ENCODE measurements around the gene CDK5RAP3.
"Not testable (repeated sequence)": the region's sequence is repeated elsewhere in the genome, so short reads cannot be mapped to it uniquely, and the experiment has no call there.

Gene CDK5RAP3

DNA sequence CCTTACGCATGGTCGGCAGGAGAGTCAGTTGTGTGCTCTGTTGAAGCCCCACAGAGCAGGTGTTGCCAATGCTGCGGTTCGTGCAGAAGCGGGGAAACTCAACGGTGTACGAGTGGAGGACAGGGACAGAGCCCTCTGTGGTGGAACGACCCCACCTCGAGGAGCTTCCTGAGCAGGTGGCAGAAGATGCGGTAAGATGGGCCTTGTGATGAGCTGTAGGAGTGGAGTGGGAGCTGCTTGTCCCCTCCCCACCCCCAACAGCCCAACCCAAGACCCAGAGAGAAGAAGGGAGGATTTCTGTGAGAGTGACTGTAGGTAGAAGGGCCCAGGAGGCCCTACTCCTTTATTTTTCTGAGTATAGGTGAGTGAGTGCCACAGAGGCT is 4.9 kb downstream of the CDK5RAP3 start:
- no peak for DNase-seq (ENCODE audit: low read depth in 2 of 2)

- peak in 1 of 2 donors; percentile 12 for DNase-seq (ENCODE audit: low read depth in 2 of 2)
These were observed 7.4 kb downstream of the CDK5RAP3 start for GRCh38 chr17:47978324-47978723.

DNA sequence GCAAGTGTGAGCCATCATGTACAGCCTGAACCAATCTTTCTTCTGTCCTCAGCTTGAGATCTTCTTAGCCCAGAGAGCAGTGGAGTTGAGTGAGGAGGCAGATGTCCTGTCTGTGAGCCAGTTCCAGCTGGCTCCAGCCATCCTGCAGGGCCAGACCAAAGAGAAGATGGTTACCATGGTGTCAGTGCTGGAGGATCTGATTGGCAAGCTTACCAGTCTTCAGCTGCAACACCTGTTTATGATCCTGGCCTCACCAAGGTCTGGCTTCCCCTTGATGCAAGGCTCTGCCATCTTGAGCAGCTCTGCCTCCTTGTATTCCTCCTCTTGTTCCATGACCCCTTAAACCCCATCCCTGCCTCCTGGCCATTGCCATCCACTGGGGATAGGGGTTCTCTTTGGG is 9.6 kb downstream of the CDK5RAP3 start:
- DNase-seq (ENCODE audit: low read depth in 2 of 2), result no peak

GRCh38 chr17:47981462-47981861 is 10.5 kb downstream of the CDK5RAP3 start:
- DNase-seq (ENCODE audit: low read depth in 2 of 2), result no peak

DNA sequence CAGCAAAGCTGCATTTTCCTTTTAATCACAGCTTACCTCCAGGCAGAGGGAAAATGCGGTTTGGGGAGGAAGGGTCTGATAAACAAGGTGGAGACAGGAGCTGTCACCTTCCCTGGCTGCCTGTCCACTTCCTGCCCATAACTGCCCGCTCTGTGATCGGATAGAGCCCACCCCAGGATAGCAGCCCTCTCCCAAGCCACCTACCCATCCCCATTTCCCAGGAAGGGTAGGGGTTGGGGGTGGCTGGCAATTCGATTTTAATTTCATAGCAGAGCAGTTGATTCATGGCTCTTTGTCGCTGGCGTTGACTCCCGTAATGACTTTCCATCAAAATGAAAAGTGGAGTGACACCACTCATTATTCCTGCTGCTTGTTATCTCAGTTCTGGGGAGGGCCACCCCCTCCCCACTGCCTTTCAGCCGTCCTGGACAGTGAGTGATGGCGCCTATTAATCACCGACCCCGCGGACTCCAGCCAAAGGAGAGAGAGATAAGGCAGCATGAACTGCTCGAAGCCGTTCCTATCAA is 11.2 kb downstream of the CDK5RAP3 start:
- no peak for DNase-seq (ENCODE audit: low read depth in 2 of 2)

GRCh38 chr17:47982645-47983390 is 11.9 kb downstream of the CDK5RAP3 start:
- no peak for DNase-seq (ENCODE audit: low read depth in 2 of 2)

DNA sequence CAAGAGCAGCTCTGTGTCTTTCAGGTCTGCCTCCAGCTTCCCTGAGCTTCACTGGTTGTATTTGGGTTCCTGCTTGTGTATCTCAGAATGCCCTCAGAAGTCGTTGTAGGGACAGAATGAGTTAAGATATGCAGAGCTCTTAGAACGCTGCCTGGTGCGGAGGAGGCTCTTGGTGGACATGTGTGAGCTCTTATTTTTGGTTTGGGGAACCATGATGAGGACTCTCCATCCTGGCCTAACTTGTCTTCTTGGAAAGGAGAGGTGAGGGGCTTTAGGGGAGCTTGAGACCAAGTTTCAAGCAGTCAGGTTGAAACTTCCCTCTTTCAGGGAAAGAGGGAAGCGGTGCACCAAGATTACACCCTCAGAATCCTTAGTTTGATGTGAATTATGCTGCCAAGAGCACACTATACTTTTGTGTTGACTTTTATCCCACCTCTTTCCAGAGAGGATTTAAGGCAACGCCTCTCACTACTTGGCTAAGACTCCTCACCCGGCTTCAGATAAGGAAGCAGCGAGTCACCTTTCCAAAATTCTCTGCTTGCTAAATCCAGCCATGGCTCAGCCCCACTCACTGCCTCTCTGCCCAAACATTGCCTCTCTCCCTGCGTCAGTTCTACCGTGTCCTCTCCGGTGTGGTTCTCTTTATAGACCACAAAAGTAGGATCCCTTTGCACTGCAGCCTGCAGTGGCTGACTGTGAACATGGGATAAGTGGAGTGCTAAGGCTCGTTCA is 12.7 kb downstream of the CDK5RAP3 start:
- no peak for DNase-seq (ENCODE audit: low read depth in 2 of 2)

DNA sequence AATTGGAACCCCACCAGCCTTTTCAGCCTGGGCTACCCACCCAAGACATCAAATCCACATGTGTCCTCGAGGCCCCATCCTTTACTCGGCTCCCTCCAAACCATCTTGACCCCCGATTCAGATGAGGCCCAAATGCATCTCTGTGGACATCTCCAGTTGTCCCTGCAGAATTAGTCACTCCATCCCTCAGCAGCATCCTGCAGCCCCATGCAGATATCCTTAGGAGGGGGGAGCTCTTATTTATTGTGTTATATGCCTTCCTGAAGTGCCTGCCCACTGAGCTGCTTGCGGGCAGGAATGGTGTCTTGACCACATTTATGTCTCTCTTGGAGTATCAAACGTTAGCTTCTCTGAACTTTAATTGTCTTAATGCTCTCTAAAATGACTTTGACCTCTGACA is 15.6 kb downstream of the CDK5RAP3 start:
- no peak for DNase-seq (ENCODE audit: low read depth in 2 of 2)

DNA sequence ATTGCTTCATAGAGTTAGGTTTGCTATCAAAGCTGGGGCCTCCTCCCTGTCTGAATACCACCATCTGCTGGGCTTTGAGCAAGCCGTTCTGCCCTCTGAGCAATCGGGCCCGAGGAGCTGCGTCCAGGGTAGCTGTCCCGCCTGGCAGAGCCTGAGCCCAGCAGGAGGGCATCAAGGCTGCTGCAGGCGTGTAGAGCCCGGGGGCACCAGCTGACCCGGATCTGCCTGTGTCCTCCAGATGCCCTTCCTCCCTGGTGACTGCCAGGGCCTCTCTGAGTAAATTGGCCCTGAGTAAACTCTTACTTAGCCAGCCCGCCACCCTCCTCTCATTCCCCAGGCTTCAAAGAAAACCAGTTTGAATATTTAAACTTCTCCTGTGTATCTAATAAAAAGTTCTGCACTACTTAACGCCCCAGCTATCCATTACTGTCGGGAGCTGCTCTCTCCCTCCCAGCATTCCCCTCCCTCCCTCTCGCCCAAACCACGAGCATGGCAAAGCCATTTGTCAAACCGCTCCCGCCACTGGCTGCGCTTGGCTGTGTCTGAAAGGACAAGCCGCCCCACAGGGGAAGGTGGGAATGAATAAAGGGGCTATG is 16.4 kb downstream of the CDK5RAP3 start:
- no peak for DNase-seq (ENCODE audit: low read depth in 2 of 2)

- not testable (repeated sequence) for DNase-seq (ENCODE audit: low read depth in 2 of 2)
These were observed 17.5 kb downstream of the CDK5RAP3 start for GRCh38 chr17:47988445-47988844.

DNA sequence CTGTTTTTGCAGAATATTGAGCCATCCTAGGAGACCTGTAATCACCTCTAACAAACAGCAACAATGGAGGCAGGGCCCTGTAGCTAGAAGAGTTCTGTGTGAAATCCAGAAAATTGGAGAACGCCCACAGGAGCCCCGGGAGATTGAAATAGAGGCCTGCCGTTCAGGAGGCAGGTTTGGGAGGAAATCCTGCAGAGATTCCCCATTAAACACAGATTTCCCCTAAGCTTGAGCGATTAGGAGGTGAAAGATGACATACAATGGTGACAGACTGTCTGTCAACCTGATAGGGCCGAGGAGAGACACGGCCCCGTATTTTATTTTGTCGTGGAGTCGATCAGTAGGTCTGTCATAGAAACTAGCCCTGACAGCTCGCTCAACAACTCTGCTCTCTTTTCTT is 18.2 kb downstream of the CDK5RAP3 start:
- DNase-seq (ENCODE audit: low read depth in 2 of 2), result no peak

DNA sequence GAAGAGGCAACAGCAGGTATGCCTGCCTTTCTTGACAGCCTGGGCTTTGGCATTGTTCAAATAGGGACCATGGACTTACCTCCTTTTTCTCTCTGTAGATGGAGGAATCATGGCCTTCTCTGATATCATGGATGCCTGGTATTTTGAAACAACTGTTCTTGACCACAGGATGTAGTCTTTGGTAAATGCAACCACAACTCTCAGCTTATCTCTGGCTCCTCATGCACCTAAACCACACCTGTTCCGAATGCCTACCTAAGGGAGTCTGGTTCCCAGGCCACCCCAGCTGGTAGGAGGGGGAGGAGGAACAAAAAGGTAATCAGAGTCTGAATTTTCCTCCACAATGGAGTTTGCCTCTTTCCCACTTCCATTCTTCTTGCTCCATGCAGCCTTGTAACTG is 18.8 kb downstream of the CDK5RAP3 start:
- no peak for DNase-seq (ENCODE audit: low read depth in 2 of 2)

- DNase-seq (ENCODE audit: low read depth in 2 of 2), result no peak
These were observed 20.2 kb downstream of the CDK5RAP3 start for GRCh38 chr17:47990962-47991731.

DNA sequence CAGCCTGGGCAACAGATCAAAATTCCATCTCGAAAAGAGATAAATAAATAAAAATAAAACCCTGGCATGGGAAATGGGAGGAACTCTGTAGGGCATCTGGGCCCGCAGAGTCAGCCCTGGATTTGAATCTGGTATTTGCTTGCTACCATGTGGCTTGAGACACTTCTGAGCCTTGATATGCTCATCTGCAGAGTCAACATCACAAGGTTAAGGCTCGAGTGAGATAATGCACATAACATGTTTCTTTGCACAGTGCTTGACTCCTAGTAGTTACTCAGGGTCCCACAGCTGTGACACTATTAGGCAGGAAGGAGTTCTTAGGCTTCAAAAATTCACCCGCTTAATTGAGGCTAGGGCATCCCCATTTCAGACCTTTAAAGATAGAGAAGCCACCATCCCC is 21.3 kb downstream of the CDK5RAP3 start:
- no peak for DNase-seq (ENCODE audit: low read depth in 2 of 2)

DNA sequence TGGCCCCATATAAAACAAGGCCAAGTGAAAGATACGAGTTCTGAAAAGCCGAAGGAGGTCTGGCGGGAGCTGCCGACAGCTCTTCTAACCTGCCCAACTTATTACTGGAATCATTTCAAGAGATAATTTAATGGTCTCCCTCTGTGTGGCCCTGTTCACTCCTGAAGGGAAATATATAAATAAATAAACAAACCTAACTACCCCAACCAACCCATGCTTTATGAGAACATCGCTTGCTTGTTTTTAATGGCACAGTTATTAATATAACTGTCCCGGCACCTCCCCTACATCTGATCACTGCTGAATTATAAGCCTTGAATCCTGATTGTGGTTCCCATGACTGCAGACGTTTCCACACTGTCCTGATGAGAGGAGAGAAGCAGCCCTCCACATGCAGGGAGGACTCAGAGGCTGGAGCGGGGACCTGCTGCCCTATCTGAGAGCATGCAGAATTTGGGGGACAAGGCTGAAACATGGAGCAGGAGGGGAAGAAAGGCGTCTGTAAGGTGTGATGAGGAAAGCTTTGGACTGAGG is 22.2 kb downstream of the CDK5RAP3 start:
- DNase-seq (ENCODE audit: low read depth in 2 of 2), result no peak

DNA sequence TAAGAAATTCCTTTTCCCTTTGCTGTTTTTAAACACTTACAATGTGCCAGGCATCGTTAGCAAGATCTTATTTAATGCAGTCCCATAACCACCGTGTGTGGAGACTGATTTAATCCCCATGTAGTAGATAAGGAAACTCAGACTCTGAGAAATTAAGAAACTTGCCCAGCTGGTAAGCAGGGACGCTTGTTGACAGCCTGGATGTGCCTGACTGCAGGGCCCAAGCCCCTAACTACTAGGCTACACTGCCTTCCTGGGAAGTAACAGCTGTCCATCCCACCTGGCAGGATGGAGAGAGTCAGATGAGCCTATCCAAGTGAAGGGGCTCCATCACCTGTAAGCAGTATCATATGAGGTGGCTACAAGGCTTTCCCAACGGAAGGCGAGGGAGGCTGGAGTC is 23.1 kb downstream of the CDK5RAP3 start:
- DNase-seq (ENCODE audit: low read depth in 2 of 2), result no peak

GRCh38 chr17:47994724-47995123 is 23.8 kb downstream of the CDK5RAP3 start:
- DNase-seq (ENCODE audit: low read depth in 2 of 2), result no peak

DNA sequence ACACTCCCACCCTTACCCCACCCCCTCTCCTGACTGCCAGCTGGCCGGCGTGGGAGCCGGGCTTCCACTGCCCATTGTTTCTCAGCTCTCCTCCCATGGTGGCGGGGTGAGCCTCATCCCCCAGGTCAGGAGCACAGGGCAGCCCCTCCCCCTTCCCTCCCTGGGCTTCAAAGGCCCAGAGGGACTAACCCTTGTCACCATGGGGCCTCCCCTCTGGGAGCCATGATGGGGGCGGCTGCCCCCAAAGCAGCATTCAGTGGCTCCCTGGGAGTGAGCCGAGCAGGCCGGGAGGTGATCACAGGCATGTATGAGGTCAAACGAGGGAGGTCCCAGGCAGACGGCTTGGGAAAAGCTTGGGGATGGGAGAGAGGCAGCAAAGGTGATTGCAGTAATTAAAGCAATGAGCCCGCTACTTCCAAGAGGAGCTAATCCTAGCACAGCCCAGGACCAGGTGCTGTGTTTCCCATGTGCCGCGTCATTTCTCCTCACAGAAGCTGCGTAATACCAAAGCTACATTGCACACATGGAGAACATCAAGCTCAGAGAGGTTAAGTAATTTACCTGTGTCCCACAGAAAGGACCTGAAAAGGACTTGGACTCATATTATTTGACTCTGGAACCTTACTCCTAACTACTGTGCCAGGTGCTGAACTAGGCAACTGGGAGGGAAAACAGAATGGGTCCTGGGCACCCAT is 24.5 kb downstream of the CDK5RAP3 start:
- DNase-seq (ENCODE audit: low read depth in 2 of 2), result no peak

DNA sequence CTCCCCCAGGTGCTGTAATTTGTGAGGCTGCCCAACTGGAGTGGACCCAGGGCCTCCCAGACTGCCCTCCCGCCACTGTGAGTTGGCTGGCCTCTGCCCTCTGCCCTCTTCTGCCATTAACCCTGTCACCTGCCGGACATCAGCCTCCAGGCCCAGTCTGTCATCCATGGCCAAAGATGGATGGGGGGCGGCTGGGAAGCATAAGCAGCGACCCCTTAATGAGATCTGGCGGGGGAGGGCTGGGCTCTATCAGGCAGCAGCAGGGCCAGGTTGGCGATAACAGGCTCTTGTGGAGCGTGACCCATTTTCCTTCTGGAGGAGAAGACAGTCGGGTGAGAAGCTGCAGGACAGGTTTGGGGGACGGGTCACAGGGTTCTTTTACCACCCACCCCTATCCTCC is 25.3 kb downstream of the CDK5RAP3 start:
- DNase-seq (ENCODE audit: low read depth in 2 of 2), result no peak

DNA sequence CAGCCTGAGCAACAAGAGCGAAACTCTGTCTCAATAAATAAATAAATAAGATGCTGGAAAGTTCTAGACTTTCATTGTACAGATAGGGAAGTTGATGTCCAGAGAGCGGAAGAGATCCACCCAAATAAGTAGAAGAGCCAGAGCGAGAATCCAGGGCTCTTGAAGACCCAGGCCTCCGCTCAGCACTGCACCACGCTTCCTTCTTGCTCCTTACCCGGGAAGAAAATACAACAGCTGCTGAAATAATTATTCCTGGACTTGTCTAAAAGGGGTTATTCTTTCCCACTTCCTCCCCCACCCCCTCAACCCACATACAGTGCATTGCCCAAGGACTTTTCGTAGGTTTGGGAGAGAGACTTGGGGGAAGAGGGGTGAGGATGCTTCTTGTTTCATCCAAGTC is 26.7 kb downstream of the CDK5RAP3 start:
- no peak for DNase-seq (ENCODE audit: low read depth in 2 of 2)

GRCh38 chr17:47998044-47998443 is 27.1 kb downstream of the CDK5RAP3 start:
- DNase-seq (ENCODE audit: low read depth in 2 of 2), result no peak
